Measurements from ENCODE around the gene HS3ST5.

HS3ST5 gene

DNA sequence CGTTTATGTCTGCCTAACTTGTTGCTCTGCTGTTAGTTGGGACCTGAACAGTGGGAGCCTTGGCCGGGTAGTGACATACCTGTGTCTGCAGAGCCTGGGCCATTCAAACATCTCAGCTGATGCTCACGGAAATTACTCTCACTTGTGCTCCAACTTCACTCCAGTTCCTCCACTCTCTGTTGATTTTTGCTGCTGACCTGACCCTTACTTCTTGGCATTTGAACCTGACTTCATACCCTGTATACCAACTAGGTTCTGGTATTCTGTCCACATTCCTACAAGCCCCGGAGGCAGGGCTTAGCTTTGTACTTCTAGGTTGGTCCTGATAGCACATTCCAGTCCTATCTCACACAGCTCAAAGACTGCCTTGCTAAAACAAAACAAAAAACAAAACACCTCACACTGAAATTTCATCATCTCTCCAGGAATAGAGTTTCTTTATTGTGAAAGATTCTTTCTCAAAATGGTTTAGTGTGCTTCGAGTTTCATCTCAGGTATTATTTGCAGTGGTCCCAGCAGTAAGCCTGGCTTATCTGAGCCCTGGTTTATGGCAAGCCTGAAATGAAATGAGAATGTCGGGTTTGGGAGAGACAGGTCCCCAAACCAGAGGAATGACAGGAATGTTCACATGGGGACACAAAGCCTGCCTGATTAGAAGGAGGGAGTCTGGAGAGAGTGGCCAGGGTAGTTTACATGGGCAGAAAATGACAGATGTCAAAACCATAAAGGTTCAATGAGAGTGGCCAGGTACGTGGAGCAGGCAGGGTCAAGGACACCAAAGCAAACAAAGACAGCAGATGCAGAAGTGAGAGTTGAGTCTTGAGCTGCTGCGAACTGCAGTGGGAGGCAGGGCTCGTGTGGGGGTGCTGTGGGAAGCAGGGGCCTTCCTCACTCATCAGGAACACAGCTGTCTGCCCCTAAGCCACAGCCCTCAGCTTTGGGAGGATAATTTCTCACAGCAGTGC is 197.7 kb downstream of the HS3ST5 start:
- DNase-seq, result no peak

DNA sequence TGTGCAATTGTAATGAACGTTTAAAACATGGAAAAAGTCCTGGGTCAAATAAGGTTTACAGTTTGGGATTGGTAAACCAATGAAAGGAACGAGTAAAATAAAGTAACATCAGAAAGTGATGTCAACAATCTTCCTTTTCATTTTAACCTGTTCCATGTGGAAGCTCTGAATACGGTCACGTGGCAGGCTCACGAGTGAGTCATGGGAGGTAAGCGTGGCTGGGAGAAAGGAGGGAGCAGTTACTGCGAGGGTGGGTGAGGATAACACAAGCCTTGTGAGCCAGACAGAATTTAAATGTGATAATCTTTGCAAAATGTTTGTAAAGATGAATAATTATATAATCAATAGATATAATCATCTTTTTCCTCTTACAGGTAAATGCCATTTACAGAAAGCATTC is 200.6 kb downstream of the HS3ST5 start:
- DNase-seq, result no peak

DNA sequence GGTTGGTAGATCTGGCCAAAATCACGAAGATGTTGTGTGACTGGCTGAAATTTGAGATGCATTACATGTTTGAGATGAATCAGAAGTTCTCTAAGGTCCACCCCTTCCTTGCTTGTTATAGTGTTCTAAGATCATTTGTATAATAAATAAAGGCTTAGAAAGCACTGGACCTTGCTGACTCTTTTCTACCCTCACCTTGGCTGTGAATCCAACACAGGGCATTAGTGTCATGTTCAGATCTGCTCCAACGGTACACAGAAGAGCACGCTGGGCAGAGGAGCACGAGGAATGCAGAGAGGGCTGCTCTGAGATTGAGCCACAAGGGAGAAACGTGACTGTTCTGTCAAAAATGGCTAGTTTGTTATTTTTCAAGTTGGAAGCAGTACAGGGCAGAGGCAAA is 202.4 kb downstream of the HS3ST5 start:
- DNase-seq, result no peak

DNA sequence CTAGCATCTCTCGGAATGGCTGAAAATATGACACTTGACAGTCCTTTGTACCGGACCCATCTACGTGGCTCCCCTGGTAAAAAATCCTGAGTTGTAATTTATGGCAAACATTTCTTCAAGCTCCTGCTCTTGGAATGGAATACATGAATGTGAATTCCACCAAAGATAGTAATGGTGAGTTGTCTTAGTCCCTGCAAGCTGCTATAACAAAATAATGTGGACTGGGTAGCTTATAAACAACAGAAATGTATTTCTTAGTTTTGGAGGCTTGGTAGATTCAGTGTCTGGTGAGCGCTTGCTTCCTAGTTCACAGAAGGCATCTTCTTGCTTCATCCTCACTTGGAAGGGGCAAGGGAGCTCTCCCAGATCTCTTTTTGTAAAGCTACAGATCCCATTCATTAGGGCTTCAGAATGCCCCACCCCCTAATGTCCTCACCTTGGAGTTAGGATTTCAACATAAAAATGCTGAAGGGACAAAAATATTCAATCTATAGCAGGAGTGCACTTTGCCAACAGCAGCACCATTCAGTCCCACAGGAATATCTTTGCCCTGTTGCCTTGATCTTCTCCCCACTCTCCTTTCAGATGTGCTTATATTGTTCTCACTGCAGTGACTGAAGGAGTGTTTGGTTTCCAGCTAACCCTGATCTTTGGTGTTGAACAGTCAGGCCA is 204.1 kb downstream of the HS3ST5 start:
- DNase-seq, result no peak

GRCh38 chr6:114135363-114135971 is 207.4 kb downstream of the HS3ST5 start:
- DNase-seq, result no peak

GRCh38 chr6:114133816-114134215 is 209.0 kb downstream of the HS3ST5 start:
- no peak for DNase-seq

DNA sequence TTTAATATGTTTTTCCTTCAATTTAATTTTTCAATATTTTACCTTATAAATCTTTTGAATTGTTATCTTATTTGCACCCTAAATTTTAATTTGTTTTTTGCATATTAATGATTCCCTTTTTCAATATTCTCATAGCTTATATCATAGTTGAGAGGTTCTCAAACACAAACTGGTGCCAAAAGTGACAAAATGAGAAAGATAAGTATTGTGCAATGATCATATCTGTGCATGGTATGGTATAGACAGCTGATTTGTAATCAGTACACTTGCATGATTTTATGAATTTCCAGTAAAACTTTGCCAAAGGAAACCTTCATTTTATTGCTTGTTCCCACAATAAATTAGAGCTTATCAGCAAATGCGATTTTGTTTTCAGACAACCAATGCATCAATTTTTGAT is 210.9 kb downstream of the HS3ST5 start:
- no peak for DNase-seq

DNA sequence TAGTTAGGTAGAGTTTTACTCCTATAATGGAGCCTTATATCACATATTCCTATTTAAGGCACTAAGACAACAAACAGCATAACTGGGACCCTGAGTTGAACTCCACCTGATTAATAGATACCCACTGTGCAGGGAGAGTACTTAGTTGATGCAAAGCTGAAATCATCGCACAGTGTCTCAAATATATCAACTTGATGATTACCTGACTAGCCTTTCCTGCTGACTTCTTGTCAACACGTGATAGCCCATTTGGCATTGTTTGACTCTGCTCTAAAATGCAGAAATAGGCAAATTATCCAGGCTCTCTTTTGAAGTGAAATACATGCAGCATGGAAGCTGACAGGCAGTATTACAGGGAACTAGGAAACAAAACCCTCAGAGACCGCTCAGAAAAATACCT is 217.2 kb downstream of the HS3ST5 start:
- DNase-seq, result no peak

DNA sequence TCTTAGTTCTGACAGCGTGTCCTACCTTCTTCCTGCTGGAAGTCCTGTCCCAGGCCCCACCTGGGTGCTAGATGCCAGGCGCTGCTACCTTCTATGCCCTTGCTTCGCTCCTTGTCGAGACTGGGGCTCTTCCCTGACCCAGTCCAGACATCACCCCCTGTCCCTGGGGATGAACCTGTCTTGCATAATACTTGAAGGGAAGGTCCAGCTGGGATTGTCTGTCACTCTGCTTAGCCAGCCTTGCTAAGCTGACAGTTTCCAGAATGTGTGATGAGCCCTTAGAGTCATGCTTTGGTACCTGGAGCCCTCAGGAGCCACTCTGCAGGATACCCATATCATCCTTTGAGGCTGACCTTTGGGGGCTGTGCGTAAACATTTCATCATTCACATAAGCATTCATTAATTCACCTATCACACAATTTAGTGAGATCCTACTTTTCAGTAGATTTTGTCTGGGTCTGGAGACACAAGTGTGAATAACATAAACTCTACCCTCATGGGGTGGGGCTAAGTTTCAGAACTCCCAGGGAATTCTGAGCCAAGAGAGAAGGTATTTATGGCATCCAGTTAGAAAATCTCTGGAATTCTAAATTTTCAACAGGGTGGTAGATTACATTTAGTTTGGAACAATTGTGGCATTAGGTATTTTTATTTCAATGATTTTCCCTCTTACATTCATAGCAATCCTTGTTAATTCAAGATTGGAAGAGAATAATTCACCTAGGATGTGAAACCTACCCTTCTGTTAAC is 220.7 kb downstream of the HS3ST5 start:
- no peak for DNase-seq

DNA sequence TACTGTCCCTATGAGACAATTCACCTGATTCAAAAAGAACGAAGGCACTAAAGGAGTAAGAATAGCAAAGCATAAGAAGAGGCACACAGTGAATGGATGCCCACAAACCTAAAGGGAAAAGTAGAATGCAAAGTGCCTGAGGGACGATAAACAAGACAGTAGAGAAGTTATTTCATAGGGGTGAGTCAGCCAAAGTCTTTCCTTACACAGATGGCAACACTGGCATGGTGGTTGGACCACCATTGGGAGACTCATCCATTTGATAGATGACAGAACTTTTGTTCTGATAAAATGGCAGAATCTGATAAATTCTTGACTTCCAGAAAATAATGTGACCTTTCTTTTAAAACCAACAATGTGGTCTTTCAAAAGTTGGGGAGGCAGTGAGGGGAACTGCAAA is 223.8 kb downstream of the HS3ST5 start:
- no peak for DNase-seq

DNA sequence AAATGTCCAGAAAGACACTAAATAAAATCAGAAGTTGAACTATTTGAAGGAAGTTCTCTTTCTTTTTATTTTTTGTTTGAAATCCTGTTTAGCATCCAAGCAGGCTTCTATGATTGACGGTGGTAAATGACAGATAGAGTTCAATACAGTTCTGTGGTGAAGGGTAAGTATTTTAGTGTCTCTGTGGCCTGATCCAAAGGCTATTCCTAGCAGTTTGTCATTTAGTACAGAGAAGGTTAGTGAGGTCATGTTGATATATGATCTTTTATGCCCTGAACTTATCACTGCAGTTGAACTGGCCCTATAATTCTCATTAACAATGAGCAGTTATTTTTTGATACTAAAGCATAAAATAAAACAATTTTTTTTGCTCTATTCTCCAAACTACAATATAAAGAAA is 227.2 kb downstream of the HS3ST5 start:
- DNase-seq, result no peak

DNA sequence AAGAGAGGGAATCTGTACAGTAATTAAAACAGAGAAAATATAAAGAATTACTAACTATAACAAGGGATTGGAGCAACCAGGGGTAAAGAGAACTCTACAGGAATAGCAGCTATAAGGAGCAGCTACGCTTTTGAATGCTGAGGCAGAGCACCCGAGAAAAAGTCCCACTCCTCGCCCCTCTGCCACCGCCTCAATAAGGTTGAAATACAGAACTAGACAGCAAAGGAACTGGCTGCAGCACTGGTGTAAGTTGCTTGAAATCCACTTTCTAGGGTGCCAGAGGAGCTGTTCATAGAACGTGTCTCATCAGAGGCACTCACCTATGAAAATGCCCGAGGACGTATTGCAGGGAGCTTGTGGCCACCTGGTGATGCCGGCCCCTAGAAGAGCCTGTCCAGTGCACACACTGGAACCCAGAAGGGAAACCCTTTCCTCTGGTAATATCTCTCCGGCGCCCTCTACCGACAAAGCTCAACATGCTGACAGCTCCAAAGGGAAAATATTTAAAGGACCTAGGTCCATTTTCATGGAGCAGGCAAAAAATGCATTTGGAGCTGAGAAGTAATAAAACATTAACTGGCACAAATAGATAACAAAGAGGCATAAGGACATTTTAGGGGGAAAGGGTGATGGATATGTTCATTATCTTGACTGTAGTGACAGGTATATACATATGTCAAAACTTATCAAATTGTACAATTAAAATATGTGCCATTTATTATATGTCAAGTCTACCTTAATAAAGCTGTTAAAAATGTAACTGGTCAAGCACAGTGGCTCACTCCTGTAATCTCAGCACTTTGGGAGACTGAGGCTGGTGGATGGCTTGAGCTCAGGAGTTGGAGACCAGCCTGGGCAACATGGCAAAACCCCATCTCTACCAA is 234.5 kb downstream of the HS3ST5 start:
- DNase-seq, result no peak

- DNase-seq, result no peak
These were observed 236.8 kb downstream of the HS3ST5 start for GRCh38 chr6:114106020-114106419.

- DNase-seq, result no peak
These were observed 241.6 kb downstream of the HS3ST5 start for GRCh38 chr6:114101255-114101654.

DNA sequence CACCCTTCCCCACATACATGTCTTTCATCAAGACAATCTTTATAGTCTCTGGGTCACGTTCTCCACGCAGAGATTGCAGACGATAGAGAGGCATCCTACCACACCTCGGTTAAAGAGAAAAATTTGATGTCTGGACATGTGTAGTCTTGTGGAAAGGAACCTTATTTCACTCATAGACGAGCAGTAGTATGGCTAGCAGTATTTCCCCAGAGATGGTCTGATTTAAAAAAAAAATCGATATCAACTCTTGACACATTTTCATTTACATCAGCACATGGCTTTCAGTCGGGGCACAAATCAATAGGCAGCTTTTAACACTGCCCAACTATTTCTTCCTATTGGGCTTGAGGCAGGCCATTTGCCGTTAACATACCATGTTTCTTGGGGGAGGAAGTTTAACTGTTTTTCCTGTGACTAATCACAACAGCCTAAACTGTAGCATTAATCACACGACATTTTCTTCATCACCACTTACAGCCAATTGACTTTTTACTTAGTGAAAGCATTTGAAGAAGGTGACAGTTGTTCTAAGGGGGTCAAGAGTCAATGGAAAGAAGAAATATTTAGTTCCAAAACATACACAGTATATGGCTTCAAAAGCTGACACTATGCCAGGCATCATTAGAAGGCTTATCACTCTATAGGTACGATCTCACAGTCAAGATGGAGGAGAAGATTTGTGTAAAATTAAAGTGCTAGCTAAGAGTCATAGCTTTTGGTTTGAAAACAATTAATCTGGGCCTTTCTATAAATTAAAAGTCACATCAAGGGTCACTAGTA is 242.4 kb downstream of the HS3ST5 start:
- DNase-seq, result no peak

GRCh38 chr6:114096561-114097172 is 246.2 kb downstream of the HS3ST5 start:
- DNase-seq, result no peak

- no peak for DNase-seq
These were observed 249.9 kb downstream of the HS3ST5 start for GRCh38 chr6:114092943-114093342.

DNA sequence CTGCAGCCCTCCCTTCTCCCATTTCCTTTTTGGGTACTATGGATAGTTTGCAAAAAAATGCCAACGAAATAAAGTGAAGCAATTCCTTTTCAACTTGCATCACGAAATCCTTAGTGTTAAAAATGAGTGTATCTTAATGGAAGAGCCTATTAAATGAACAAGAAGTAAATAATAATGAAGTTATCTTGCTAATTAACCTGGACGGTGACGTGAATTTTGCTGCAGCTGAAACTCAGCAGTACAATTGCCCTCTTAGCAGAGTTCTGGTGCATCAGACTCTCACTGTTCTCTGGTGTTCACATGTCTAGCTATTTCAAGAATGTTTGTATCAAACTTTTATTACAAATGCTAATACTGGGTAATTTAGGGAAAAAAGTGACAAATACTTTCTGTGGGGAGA is 252.2 kb downstream of the HS3ST5 start:
- DNase-seq, result no peak

DNA sequence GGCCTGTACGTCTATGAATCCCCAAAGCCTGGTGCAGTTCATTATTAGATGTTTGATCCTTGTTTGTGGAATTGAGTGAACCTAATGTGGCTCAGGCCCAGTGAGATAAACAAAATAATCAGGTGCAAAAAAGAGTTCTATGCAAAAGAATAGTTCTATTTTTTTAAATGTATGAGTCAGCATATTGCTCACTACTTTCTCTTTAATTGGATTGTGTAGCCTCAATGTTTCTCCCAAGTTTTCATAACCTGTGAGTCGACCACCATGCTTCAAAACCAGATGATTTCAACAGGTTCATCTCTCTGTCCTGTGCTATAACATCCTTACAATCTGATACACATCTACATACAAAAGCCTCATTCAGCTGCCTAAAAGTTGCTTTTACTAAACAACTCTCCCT is 255.3 kb downstream of the HS3ST5 start:
- DNase-seq, result no peak

DNA sequence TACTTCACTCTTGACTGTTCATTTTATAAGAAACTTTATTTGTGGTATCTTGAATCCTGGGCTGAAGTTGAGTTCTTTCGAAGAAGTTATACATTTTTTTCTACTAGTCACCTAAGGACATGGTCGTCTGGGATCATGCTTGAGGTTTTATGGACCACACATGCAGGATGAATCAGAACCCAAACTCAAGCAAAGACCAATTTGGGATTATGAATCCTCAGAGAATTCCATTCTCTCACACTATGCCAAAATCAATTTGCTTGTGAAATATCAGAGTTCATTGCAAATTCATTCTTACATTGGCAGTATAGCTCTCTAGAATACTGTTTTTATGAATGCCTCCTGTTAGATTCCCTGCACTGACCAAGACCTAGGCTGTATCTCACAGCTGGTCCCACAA is 257.6 kb downstream of the HS3ST5 start:
- DNase-seq, result no peak

All from activated gamma-delta T cell (primary cell).